ENCODE results near the gene PTPN2.
A peak's percentile ranks its signal among the peaks of the same experiment; 100 is the strongest.
"Not testable (repeated sequence)": the region's sequence is repeated elsewhere in the genome, so short reads cannot be mapped to it uniquely, and the experiment has no call there.

The PTPN2 gene

GRCh38 chr18:12769644-12770440, 114.2 kb downstream of the PTPN2 start:
- DNase-seq: no peak

- no peak for DNase-seq
These were observed 114.9 kb downstream of the PTPN2 start for GRCh38 chr18:12769136-12769535.

DNA sequence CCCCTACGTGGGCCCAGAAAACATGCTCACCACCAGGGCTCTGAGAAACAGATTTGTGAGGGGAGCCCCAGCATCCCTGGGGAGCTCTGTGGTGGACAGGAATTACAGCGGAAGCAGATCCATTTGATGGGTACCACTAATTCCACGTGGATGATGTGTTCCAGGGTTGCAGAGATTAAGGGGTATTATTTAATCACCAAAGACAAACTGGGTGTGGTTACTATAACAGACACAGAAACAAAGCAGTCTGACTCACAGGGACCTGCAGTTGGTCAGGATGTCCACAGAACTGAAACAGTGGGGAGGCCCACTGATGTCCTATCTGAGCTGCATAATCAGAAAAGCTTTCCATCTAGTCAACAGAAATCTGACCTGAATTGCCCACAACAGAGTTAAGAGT, 115.4 kb downstream of the PTPN2 start:
- DNase-seq: no peak

- no peak for DNase-seq
These were observed 116.4 kb downstream of the PTPN2 start for GRCh38 chr18:12767580-12768155.

DNA sequence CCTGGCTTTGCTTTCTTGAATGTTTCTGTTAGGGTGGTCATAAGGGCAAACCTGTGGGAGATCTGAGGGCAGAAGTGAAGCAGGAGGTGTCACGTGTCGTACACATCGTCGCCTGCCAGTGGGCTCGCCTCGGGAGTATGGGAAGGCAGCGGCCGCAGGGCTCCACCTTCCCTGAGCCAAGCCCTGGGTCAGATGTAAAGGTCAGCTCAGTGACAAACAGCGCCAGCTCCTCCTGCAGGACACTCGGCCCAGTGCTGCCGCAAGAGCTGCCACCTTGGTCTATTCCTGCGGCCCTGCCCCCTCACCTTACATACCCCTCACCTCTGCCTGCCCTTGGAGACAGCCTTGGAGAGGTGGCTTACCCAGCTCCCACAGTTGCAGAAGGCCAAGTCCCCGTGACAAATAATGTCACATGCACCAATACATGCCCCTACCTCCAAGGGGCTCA, 117.0 kb downstream of the PTPN2 start:
- DNase-seq: no peak

DNA sequence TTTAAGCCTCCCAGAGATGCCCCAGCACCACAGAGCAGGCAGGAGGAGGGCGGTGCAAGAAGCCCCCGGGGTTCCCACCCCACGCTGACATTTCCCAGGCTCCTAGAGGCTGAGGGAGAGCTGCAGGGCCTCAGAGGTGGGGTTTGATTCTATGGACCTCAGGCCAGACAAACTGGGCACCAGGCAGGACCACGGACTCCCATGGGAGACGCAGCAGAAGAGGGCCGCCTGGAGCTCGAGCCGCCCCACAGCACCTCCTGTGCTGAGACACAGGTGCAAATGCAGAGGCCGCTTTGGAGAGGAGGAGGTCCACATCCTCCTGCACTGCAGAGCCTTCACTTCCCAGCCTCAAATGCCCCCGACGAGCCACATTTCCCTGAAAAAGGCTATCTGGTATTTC, 118.5 kb downstream of the PTPN2 start:
- peak in 1 of 2 experiments; percentile 4 for DNase-seq

GRCh38 chr18:12765126-12765525, 118.9 kb downstream of the PTPN2 start:
- peak; percentile 37 to 58 for DNase-seq

DNA sequence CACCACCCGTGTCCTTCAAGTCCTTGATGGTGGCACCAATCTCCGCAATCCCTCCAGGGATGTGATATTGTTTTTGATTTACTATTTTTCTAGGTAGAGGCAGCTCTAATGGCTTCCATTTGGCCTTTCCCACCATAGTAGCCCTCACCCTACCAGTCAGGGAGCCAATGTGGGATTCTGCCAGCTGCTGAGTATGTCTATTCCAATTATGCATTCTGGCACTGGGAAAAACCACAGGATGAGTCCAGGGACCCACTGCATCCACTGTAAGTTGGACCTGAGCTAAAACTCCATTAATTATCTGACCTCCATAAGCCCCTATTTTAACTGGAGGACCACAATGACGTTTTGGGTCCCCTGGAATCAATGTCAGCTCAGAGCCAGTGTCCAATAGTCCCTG, 125.5 kb downstream of the PTPN2 start:
- DNase-seq: not testable (repeated sequence)

DNA sequence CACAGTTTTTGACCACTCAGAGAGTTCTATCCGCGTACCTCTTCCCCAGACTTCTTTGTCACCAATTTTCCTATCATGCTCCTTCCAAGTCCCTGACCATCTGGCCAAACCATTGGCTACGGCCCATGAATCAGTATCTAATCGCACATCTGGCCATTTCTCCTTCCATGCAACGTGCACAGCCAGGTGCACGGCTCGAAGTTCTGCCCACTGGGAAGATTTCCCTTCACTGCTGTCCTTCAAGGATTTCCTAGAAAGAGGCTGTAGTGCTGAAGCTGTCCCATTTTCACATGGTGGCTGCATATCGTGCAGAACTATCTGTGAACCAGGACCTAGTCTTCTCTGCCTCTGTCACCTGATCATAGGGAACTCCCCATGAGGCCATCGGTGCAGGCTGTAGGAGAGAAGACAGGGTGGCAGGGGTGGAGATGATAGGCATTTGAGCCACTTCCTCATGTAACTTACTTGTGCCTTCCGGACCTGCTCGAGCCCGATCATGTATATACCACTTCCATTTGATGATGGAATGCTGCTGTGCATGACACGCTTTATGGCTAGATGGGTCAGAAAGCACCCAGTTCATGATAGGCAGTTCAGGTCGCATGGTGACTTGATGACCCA, 127.3 kb downstream of the PTPN2 start:
- DNase-seq: not testable (repeated sequence)

- DNase-seq: not testable (repeated sequence)
These were observed 128.4 kb downstream of the PTPN2 start for GRCh38 chr18:12755606-12756005.

- DNase-seq: no peak
These were observed 129.5 kb downstream of the PTPN2 start for GRCh38 chr18:12754511-12754910.

DNA sequence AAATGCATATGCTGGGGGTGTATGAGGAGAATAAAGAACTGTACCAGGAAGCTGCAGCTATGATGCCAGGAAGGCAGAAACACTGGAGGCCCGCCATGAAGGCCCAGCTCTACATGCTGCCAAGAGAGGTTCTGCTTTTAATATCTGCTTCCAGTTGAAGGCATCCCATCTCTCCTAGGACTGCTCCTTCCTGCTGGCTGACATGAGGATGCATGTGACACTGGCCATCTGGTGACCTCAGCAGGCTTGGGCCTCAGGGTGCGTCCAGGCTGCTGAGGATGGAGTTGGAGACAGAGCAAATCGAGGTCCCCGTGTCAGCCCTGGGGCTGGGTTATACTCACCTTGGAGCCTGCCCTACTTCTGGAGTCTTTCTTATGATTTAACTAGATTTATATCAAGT, 132.1 kb downstream of the PTPN2 start:
- DNase-seq: no peak

- DNase-seq: no peak
These were observed 132.5 kb downstream of the PTPN2 start for GRCh38 chr18:12751503-12751884.

GRCh38 chr18:12750715-12751502, 133.1 kb downstream of the PTPN2 start:
- no peak for DNase-seq

DNA sequence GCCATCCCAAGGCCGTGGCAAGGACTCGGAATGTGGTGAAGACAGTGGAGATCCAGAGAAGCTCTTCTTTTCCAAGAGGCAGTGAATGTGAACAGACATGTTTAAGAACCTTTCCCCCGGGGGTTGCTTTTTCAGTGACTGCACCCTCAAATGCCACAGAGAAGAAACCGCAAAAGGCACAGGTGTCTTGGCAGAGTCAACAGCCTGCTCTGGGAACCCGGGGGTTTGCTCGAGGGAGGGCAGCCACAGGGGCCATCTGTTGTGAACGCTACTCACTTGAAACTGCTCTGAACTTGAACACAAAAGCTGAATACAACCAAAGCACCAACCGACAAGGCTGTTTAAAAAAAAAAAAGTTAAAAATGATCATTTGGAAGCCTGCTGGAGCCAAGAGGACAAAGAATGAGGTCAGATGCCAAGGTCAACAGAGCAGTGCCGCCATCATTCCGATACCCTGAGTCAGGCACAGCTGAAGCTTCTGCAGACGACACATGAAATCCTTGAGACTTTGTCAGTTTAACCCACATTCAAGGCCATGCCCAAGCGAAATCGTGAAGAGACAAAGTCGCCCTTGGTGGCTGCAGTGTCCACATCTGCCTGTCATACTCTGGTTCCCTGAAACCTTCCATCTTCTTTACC, 133.8 kb downstream of the PTPN2 start:
- DNase-seq: no peak

DNA sequence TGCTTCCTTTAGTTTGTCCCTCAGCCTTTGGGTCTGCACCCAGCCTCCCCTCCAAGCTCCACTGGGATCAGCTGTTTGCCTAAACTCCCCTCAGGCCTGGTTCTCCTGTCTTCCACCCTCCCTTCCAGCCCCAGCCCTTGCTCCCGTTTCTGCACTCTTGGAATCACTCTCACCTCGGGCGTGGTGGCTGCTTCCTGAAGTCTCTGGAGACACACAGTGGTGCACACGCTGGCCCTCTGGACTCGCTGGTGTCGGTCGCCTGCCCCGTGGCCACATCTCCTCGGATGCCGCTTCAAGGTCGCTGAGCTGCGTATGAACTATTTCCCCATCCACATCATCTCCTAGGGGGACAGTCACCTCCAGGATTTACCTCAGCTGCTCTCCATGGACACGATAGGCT, 134.9 kb downstream of the PTPN2 start:
- DNase-seq: no peak

- DNase-seq: no peak
These were observed 135.4 kb downstream of the PTPN2 start for GRCh38 chr18:12748671-12749070.

DNA sequence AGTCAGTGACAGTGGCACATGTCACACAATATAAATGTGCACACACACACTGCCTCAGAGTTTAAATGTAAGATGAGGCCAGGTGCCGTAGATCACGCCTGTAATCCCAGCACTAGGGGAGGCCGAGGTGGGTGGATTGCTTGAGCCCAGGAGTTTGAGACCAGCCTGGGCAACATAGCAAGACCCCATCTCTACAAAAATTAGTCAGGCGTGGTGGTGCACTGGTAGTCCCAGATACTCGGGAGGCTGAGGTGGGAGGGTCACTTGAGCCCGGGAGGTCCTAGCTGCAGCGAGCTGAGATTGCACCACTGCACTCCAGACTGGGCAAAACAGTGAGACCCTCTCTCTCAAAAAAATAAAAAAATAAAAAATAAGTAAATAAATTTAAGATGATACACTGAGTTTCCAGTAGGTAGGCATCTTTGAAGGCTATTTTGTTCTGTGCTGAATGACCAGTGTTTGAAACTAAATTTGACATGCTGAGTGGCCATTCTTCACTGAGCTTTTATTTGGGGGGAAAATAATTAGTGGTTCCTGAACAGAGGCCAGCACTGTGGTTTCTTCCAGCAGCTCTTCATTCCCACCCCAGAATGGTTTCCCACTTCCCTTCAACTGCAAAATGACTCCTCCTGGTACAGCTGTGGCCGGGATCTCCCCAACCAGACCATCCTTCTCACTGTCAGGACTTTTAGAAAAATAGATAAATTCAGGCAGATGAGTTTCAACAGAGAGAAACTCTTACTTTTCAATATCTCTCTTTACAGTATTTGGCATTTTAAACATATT, 136.3 kb downstream of the PTPN2 start:
- DNase-seq: no peak

DNA sequence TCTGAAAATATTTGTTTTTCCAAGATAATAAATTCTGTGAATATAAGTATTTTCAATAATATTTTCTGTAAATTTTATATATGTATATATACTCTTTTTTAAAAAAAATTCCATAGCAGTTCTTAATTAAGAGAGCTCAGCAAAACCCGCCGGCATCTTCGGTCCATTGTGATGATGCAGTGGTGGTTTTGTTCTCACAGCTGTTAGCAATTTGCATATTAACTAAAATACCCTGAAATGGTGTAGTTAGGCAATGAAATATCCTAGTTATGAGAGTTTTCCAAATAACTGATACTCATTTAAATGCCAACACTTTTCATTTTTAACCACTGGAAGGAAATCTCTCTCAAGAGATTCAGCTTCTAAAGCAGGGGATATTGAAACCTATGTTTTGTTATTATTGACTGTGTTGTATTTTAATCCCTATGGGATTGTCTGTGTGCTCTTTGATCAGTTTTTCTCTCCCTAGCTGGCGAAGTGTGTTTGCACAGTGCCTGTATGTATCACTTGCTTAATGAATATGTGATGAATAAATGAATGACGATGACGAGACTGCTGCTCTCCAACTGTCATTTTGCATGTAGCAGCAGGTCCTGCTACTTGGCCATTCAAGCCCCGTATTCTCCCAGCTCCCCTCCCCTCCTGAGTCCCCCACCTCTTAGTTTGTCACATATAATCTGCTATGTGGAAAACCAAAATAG, 138.8 kb downstream of the PTPN2 start:
- DNase-seq: peak; percentile 70 to 79

DNA sequence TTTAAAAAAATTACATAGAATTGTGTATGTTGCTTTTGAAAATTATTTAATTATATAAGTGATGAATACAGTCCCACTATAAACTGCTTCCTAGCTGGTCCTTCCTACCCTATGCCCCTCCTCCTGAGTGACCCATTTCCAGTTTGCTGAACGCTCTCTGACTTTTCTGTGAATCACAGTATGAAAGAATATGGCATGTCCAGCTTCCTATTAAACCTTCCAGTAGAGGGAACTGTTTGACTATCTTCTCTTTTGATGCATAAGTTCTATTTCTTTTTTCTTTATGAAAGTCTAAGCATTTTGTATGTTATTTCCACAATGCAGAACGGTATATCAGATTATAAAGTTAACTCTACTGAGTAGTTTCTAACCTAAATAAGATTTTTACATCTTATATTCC, 139.9 kb downstream of the PTPN2 start:
- peak; percentile 32 to 51 for DNase-seq

DNA sequence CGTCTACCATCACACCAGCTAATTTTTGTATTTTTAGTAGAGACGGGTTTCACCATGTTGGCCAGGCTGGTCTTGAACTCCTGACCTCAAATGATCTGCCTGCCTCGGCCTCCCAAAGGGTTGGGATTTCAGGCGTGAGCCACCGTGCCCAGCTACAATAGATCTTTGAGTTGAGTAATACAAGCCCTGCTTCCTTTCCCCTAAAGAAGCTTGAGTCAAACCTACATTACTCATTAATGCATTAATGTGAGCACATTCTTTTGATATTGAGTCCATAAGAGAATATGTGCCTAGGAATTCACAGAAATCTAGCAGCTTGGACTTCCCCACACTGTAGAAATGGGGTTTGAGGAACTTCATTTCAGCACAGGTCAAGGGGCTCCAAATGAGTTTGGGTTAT, 141.6 kb downstream of the PTPN2 start:
- no peak for DNase-seq

Measured in NCI-H526 (cell line).